Measurements from ENCODE around the gene MARK2.

GRCh38 chr11:63871962-63872799 is 33.3 kb downstream of the MARK2 start:
- TF ChIP-seq CTCF (IDR thresholded peaks at IDR 0.05) (peak; percentile 32 to 93 (median 87)), POLR2A (IDR thresholded peaks at IDR 0.05) (peak in 2 of 3 donors; percentile 32 to 43)

All from body of pancreas (tissue), 4 donors.